ENCODE results near the gene MCM3AP.

The MCM3AP gene

GRCh38 chr21:46294647-46295176 lies 9.3 kb upstream of the MCM3AP start:
- no peak overlapping the region for H3K9ac ChIP-seq (ENCODE audit: low read length)
- H3K9me2 ChIP-seq (replicated peaks; ENCODE audit: insufficient read depth, low read length) = no peaks in the 10 kb centered on the region
- no peak for DNase-seq
- no peaks in the 10 kb centered on the region for H3K9me3 ChIP-seq (replicated peaks; ENCODE audit: insufficient read depth, low read length)
- no peak overlapping the region for H2AFZ ChIP-seq (ENCODE audit: low read length)
- no peak overlapping the region for H3K4me3 ChIP-seq (ENCODE audit: low read length)
- TF ChIP-seq EZH2 (optimal IDR thresholded peaks at IDR 0.05; ENCODE audit: low read depth, low read length) (no peak), EZH2phosphoT487 (IDR thresholded peaks at IDR 0.05; ENCODE audit: low read length) (no peak), CTCF (IDR thresholded peaks at IDR 0.05; ENCODE audit: low read length) (no peak)
- H3K4me2 ChIP-seq (ENCODE audit: low read depth, low read length) = no peak overlapping the region
- H3K79me2 ChIP-seq (ENCODE audit: low read length) = 0 out of 2 replicates have a peak, but pooled peaks cover under 1% of the 10 kb centered on the region
- H3K27ac ChIP-seq (ENCODE audit: low read length) = no peak overlapping the region
- no peaks in the 10 kb centered on the region for H3K27me3 ChIP-seq (replicated peaks; ENCODE audit: insufficient read depth, low read length)
- H4K20me1 ChIP-seq (ENCODE audit: insufficient read depth, low read length) = no peaks in the 10 kb centered on the region
- no peaks in the 10 kb centered on the region for H3K4me1 ChIP-seq (ENCODE audit: low read length)
- H3K36me3 ChIP-seq (replicated peaks; ENCODE audit: insufficient read depth, low read length) = peaks cover 6% of the 10 kb centered on the region; the same call in 1 of the 2 replicates
- no peaks in the 10 kb centered on the region for H3F3A ChIP-seq (ENCODE audit: insufficient read depth, low read length)

GRCh38 chr21:46291561-46291960 lies 6.2 kb upstream of the MCM3AP start:
- H2AFZ ChIP-seq (ENCODE audit: low read length) = no peak overlapping the region
- peaks cover 3% of the 10 kb centered on the region for H3F3A ChIP-seq (ENCODE audit: insufficient read depth, low read length)
- no peaks in the 10 kb centered on the region for H3K4me1 ChIP-seq (ENCODE audit: low read length)
- peaks cover 6% of the 10 kb centered on the region; the same call in 1 of the 2 replicates for H3K36me3 ChIP-seq (replicated peaks; ENCODE audit: insufficient read depth, low read length)
- no peaks in the 10 kb centered on the region for H4K20me1 ChIP-seq (ENCODE audit: insufficient read depth, low read length)
- H3K4me3 ChIP-seq (ENCODE audit: low read length) = no peak overlapping the region
- H3K4me2 ChIP-seq (ENCODE audit: low read depth, low read length) = no peak overlapping the region
- no peak overlapping the region for H3K27ac ChIP-seq (ENCODE audit: low read length)
- peaks cover 10% of the 10 kb centered on the region; the same call in 1 of the 2 replicates for H3K79me2 ChIP-seq (ENCODE audit: low read length)
- no peak overlapping the region for H3K9ac ChIP-seq (ENCODE audit: low read length)
- no peaks in the 10 kb centered on the region for H3K9me2 ChIP-seq (replicated peaks; ENCODE audit: insufficient read depth, low read length)
- H3K27me3 ChIP-seq (replicated peaks; ENCODE audit: insufficient read depth, low read length) = no peaks in the 10 kb centered on the region
- no peak for DNase-seq
- TF ChIP-seq CTCF (IDR thresholded peaks at IDR 0.05; ENCODE audit: low read length) = no peak
- no peak for TF ChIP-seq EZH2 (optimal IDR thresholded peaks at IDR 0.05; ENCODE audit: low read depth, low read length)
- TF ChIP-seq EZH2phosphoT487 (IDR thresholded peaks at IDR 0.05; ENCODE audit: low read length) = no peak
- no peaks in the 10 kb centered on the region for H3K9me3 ChIP-seq (replicated peaks; ENCODE audit: insufficient read depth, low read length)

- TF ChIP-seq CTCF (IDR thresholded peaks at IDR 0.05; ENCODE audit: low read length) (no peak), EZH2phosphoT487 (IDR thresholded peaks at IDR 0.05; ENCODE audit: low read length) (no peak), EZH2 (optimal IDR thresholded peaks at IDR 0.05; ENCODE audit: low read depth, low read length) (no peak)
- H3K4me3 ChIP-seq (ENCODE audit: low read length) = no peak overlapping the region
- no peaks in the 10 kb centered on the region for H4K20me1 ChIP-seq (ENCODE audit: insufficient read depth, low read length)
- H3K9me2 ChIP-seq (replicated peaks; ENCODE audit: insufficient read depth, low read length) = no peaks in the 10 kb centered on the region
- no peak for DNase-seq
- peaks cover 5% of the 10 kb centered on the region; the same call in 1 of the 2 replicates for H3K4me1 ChIP-seq (ENCODE audit: low read length)
- no peak overlapping the region for H3K9ac ChIP-seq (ENCODE audit: low read length)
- H3K9me3 ChIP-seq (replicated peaks; ENCODE audit: insufficient read depth, low read length) = no peaks in the 10 kb centered on the region
- no peaks in the 10 kb centered on the region for H3K27me3 ChIP-seq (replicated peaks; ENCODE audit: insufficient read depth, low read length)
- peaks cover 6% of the 10 kb centered on the region; the same call in 1 of the 2 replicates for H3K36me3 ChIP-seq (replicated peaks; ENCODE audit: insufficient read depth, low read length)
- no peak overlapping the region for H3K4me2 ChIP-seq (ENCODE audit: low read depth, low read length)
- peaks cover 21% of the 10 kb centered on the region for H3K79me2 ChIP-seq (ENCODE audit: low read length)
- no peak overlapping the region for H2AFZ ChIP-seq (ENCODE audit: low read length)
- H3F3A ChIP-seq (ENCODE audit: insufficient read depth, low read length) = peaks cover 16% of the 10 kb centered on the region
- H3K27ac ChIP-seq (ENCODE audit: low read length) = no peak overlapping the region
Measured at GRCh38 chr21:46289655-46290179, 4.3 kb upstream of the MCM3AP start.
